K562 (cell line): ENCODE measurements around the gene TBC1D7. TPM values are rescaled to one million over a fixed set of nuclear protein-coding genes. Genes with fewer than 3 reads are reported as not detected.

Experiments used
- ATF7 ChIP-seq: fragments of 450-650 bp; IDR thresholded peaks from 2 replicates; pipeline ENCODE4 v1.7.1; 2014; ENCODE audit warnings: mild to moderate bottlenecking, moderate library complexity
- TEAD4 ChIP-seq, 2 experiments: sonication (generic) in 1 of 2; formaldehyde crosslinking in 1 of 2; IDR thresholded peaks; 2 replicates each; pipeline versions ENCODE4 v1.6.1 to v1.8.0; 2012 to 2022; ENCODE audit warnings: borderline replicate concordance in 1 of 2, inconsistent platforms in 1 of 2, low read length in 1 of 2, mild to moderate bottlenecking in 1 of 2, missing genetic modification reagents in 1 of 2
- TRIM24 ChIP-seq, 2 experiments: fragments of 450-650 bp; IDR thresholded peaks; 2 replicates each; pipeline ENCODE4 v1.6.1; 2016
- ZNF655 ChIP-seq: fragments of 250-450 bp; sonication (Bioruptor Pico); IDR thresholded peaks from 2 replicates; pipeline ENCODE4 v1.5.0; 2021
- polyA plus RNA-seq, 8 experiments: library from polyadenylated mRNA; depleted of rRNA in 4 of 8; stranded (reverse) in 5 of 8; unstranded in 3 of 8; fragments of >200 nt; fragmentation: Nextera tagmentation in 2 of 8; fragmentation: Illumina TruSeq in 1 of 8; extraction: Ambion mirVana in 2 of 8; extraction: Trizol in 1 of 8; gene quantifications; 2 replicates each; pipeline versions ENCODE4 v1.2.1 to v1.2.3, GENCODE V29; 2011 to 2014; ENCODE audit warnings: inconsistent platforms in 1 of 8, missing spikeins in 1 of 8
- total RNA-seq, 7 experiments: library from RNA; depleted of rRNA in 6 of 7; stranded (reverse); fragments of >200 nt in 6 of 7; fragmentation: Illumina TruSeq in 2 of 7; extraction: Trizol in 2 of 7; gene quantifications; 2 replicates each; pipeline versions ENCODE4 v1.2.1 to v1.2.3, GENCODE V29; 2011 to 2021; ENCODE audit warnings: low replicate concordance in 1 of 7
- TF ChIP-seq, protein P1 (sequence below), 2 experiments: fragments of 450-650 bp in 1 of 2; sonication (generic) in 1 of 2; formaldehyde crosslinking; conservative IDR thresholded peaks; 2 replicates each; pipeline versions ENCODE4 v1.4.0 to v1.8.1; 2020 to 2022; ENCODE audit warnings: mild to moderate bottlenecking in 1 of 2, missing genetic modification reagents in 1 of 2
- TF ChIP-seq, protein P2 (sequence below): fragments of 200-600 bp; sonication (generic); IDR thresholded peaks from one replicate; pipeline ENCODE4 v1.6.1; 2012; ENCODE audit warnings: mild to moderate bottlenecking, low read depth, low read length, inconsistent platforms
- TF ChIP-seq, protein P3 (sequence below): fragments of 250-450 bp; sonication (Bioruptor Pico); IDR thresholded peaks from 2 replicates; pipeline ENCODE4 v1.8.0; 2022; ENCODE audit warnings: moderate library complexity, mild to moderate bottlenecking, inconsistent platforms
- TF ChIP-seq, protein P4 (sequence below): sonication (generic); formaldehyde crosslinking; IDR thresholded peaks from 2 replicates; pipeline ENCODE4 v1.8.0; 2023; ENCODE audit warnings: mild to moderate bottlenecking, missing genetic modification reagents

Gene TBC1D7
- total and polyA plus RNA-seq, 9 of the 15 experiments (the other 6 are each of a cell fraction or from before 2014, with no cell fraction given) = 49.4 to 107 (median 61.1) TPM

DNA sequence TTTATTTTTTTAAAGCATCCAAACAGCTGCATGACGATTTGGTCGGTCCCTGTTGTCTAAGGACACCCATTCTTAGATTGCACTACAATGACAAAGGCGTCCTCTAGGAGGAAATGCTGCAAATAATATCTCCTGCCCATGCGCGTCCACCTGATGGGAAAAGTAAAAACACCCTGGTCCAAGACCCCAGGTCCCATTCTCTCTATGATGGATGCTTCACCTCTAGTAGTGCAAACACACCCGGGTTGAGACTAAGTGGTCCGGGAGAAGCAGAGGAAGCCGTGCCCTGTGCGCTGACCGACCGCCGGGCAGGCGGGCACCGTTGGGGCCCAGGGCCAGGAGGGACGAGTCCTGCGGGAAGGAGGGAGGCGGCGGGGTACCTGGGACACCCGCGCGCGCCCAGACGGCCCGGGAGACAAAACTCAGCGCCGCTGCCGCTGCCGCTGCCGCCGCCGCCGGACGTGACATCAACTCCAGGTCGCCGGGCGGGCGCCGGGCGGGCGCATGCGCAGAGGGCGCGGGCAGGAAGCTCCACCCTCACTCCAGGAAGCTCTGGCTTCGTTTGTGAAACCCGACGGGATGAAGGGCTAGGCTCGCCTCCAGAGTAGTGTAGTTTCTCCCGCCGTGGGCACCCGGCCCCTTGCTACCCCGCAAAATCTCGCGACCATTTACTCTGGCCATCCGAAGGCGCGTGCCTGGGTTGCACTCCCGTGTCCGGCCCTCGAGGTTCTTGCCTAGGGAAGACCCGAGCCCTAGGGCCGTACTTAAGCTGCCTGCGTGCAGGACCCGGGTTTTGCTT is at the start of gene TBC1D7 (continued):
- TF ChIP-seq, protein P1, sequence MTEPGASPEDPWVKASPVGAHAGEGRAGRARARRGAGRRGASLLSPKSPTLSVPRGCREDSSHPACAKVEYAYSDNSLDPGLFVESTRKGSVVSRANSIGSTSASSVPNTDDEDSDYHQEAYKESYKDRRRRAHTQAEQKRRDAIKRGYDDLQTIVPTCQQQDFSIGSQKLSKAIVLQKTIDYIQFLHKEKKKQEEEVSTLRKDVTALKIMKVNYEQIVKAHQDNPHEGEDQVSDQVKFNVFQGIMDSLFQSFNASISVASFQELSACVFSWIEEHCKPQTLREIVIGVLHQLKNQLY (CRISPR knock-in tag; conservative IDR thresholded peaks at IDR 0.05) = no peak
- TF ChIP-seq, protein P2, sequence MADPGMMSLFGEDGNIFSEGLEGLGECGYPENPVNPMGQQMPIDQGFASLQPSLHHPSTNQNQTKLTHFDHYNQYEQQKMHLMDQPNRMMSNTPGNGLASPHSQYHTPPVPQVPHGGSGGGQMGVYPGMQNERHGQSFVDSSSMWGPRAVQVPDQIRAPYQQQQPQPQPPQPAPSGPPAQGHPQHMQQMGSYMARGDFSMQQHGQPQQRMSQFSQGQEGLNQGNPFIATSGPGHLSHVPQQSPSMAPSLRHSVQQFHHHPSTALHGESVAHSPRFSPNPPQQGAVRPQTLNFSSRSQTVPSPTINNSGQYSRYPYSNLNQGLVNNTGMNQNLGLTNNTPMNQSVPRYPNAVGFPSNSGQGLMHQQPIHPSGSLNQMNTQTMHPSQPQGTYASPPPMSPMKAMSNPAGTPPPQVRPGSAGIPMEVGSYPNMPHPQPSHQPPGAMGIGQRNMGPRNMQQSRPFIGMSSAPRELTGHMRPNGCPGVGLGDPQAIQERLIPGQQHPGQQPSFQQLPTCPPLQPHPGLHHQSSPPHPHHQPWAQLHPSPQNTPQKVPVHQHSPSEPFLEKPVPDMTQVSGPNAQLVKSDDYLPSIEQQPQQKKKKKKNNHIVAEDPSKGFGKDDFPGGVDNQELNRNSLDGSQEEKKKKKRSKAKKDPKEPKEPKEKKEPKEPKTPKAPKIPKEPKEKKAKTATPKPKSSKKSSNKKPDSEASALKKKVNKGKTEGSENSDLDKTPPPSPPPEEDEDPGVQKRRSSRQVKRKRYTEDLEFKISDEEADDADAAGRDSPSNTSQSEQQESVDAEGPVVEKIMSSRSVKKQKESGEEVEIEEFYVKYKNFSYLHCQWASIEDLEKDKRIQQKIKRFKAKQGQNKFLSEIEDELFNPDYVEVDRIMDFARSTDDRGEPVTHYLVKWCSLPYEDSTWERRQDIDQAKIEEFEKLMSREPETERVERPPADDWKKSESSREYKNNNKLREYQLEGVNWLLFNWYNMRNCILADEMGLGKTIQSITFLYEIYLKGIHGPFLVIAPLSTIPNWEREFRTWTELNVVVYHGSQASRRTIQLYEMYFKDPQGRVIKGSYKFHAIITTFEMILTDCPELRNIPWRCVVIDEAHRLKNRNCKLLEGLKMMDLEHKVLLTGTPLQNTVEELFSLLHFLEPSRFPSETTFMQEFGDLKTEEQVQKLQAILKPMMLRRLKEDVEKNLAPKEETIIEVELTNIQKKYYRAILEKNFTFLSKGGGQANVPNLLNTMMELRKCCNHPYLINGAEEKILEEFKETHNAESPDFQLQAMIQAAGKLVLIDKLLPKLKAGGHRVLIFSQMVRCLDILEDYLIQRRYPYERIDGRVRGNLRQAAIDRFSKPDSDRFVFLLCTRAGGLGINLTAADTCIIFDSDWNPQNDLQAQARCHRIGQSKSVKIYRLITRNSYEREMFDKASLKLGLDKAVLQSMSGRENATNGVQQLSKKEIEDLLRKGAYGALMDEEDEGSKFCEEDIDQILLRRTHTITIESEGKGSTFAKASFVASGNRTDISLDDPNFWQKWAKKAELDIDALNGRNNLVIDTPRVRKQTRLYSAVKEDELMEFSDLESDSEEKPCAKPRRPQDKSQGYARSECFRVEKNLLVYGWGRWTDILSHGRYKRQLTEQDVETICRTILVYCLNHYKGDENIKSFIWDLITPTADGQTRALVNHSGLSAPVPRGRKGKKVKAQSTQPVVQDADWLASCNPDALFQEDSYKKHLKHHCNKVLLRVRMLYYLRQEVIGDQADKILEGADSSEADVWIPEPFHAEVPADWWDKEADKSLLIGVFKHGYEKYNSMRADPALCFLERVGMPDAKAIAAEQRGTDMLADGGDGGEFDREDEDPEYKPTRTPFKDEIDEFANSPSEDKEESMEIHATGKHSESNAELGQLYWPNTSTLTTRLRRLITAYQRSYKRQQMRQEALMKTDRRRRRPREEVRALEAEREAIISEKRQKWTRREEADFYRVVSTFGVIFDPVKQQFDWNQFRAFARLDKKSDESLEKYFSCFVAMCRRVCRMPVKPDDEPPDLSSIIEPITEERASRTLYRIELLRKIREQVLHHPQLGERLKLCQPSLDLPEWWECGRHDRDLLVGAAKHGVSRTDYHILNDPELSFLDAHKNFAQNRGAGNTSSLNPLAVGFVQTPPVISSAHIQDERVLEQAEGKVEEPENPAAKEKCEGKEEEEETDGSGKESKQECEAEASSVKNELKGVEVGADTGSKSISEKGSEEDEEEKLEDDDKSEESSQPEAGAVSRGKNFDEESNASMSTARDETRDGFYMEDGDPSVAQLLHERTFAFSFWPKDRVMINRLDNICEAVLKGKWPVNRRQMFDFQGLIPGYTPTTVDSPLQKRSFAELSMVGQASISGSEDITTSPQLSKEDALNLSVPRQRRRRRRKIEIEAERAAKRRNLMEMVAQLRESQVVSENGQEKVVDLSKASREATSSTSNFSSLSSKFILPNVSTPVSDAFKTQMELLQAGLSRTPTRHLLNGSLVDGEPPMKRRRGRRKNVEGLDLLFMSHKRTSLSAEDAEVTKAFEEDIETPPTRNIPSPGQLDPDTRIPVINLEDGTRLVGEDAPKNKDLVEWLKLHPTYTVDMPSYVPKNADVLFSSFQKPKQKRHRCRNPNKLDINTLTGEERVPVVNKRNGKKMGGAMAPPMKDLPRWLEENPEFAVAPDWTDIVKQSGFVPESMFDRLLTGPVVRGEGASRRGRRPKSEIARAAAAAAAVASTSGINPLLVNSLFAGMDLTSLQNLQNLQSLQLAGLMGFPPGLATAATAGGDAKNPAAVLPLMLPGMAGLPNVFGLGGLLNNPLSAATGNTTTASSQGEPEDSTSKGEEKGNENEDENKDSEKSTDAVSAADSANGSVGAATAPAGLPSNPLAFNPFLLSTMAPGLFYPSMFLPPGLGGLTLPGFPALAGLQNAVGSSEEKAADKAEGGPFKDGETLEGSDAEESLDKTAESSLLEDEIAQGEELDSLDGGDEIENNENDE = no peak
- TF ChIP-seq ATF7 = peak; percentile 88
- TF ChIP-seq, protein P3, sequence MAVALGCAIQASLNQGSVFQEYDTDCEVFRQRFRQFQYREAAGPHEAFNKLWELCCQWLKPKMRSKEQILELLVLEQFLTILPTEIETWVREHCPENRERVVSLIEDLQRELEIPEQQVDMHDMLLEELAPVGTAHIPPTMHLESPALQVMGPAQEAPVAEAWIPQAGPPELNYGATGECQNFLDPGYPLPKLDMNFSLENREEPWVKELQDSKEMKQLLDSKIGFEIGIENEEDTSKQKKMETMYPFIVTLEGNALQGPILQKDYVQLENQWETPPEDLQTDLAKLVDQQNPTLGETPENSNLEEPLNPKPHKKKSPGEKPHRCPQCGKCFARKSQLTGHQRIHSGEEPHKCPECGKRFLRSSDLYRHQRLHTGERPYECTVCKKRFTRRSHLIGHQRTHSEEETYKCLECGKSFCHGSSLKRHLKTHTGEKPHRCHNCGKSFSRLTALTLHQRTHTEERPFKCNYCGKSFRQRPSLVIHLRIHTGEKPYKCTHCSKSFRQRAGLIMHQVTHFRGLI (CRISPR knock-in tag) = no peak
- TF ChIP-seq, protein P4, sequence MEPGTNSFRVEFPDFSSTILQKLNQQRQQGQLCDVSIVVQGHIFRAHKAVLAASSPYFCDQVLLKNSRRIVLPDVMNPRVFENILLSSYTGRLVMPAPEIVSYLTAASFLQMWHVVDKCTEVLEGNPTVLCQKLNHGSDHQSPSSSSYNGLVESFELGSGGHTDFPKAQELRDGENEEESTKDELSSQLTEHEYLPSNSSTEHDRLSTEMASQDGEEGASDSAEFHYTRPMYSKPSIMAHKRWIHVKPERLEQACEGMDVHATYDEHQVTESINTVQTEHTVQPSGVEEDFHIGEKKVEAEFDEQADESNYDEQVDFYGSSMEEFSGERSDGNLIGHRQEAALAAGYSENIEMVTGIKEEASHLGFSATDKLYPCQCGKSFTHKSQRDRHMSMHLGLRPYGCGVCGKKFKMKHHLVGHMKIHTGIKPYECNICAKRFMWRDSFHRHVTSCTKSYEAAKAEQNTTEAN (CRISPR knock-in tag) = no peak
- no peak; the same call in none of the 2 replicates for TF ChIP-seq TEAD4 (IDR thresholded peaks at IDR 0.05; ENCODE audit: low read length)
- TF ChIP-seq TEAD4 (CRISPR knock-in tag; IDR thresholded peaks at IDR 0.05; ENCODE audit: borderline replicate concordance) = no peak
- peak in 1 of 2 experiments; percentile 18; a peak in 1 of 4 replicates for TF ChIP-seq TRIM24 (IDR thresholded peaks at IDR 0.05)
- no peak for TF ChIP-seq ZNF655
